ENCODE results near the gene IFNA21.

- TF ChIP-seq CTCF (IDR thresholded peaks at IDR 0.05) (no peak), POLR2AphosphoS5 (IDR thresholded peaks at IDR 0.05) (no peak), POLR2A (IDR thresholded peaks at IDR 0.05) (no peak), EP300 (IDR thresholded peaks at IDR 0.05) (no peak)
These were observed 11.0 kb downstream of the IFNA21 start for GRCh38 chr9:21155501-21155900.

Data from sigmoid colon (tissue), 4 donors.